Adrenal gland (tissue), 5 donors: ENCODE results near the gene CORT.
"Not testable (repeated sequence)": the region's sequence is repeated elsewhere in the genome, so short reads cannot be mapped to it uniquely, and the experiment has no call there.

Experiments
- POLR2A ChIP-seq, 2 donors: fragments of 450-650 bp; IDR thresholded peaks; one replicate each; pipeline ENCODE4 v1.6.1; 2017; ENCODE audit warnings: antibody characterized with exemption in 2 of 2, mild to moderate bottlenecking in 2 of 2, moderate library complexity in 1 of 2
- TF ChIP-seq, protein P1 (sequence below), 6 experiments: fragments of 450-650 bp in 4 of 6; fragments of 200-600 bp in 2 of 6; sonication (generic) in 1 of 6; IDR thresholded peaks; 1 replicate in 5 of 6; 2 replicates in 1 of 6; pipeline versions ENCODE4 v1.5.1 to v1.8.0; 2016 to 2021; ENCODE audit warnings: antibody characterized with exemption in 6 of 6, mild to moderate bottlenecking in 2 of 6, moderate library complexity in 1 of 6
- donor health status: DM: no; HTN: no; CAD: no.

DNA sequence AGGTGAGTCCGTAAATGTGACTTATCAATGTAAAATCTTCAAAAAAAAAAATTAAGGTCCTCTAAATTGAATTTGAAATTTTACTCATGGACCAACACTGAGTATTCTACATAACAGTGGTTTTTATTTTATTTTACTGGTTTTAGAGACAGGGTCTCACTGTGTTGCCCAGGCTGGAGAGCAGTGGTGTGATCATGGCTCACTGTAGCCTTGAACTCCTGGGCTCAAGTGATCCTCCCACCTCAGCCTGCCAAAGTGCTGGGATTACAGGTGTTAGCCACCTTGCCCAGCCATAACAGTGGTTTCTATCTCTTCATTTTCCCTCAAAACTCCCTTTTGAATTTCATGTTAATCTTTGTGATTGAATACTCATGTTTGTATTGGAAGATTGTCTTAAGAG, 33.9 kb upstream of the CORT start:
- TF ChIP-seq, protein P1, sequence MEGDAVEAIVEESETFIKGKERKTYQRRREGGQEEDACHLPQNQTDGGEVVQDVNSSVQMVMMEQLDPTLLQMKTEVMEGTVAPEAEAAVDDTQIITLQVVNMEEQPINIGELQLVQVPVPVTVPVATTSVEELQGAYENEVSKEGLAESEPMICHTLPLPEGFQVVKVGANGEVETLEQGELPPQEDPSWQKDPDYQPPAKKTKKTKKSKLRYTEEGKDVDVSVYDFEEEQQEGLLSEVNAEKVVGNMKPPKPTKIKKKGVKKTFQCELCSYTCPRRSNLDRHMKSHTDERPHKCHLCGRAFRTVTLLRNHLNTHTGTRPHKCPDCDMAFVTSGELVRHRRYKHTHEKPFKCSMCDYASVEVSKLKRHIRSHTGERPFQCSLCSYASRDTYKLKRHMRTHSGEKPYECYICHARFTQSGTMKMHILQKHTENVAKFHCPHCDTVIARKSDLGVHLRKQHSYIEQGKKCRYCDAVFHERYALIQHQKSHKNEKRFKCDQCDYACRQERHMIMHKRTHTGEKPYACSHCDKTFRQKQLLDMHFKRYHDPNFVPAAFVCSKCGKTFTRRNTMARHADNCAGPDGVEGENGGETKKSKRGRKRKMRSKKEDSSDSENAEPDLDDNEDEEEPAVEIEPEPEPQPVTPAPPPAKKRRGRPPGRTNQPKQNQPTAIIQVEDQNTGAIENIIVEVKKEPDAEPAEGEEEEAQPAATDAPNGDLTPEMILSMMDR (IDR thresholded peaks at IDR 0.05) = not testable (repeated sequence)
- TF ChIP-seq POLR2A (IDR thresholded peaks at IDR 0.05) = not testable (repeated sequence)
